ENCODE data around the gene CLIC3.

CLIC3 gene

DNA sequence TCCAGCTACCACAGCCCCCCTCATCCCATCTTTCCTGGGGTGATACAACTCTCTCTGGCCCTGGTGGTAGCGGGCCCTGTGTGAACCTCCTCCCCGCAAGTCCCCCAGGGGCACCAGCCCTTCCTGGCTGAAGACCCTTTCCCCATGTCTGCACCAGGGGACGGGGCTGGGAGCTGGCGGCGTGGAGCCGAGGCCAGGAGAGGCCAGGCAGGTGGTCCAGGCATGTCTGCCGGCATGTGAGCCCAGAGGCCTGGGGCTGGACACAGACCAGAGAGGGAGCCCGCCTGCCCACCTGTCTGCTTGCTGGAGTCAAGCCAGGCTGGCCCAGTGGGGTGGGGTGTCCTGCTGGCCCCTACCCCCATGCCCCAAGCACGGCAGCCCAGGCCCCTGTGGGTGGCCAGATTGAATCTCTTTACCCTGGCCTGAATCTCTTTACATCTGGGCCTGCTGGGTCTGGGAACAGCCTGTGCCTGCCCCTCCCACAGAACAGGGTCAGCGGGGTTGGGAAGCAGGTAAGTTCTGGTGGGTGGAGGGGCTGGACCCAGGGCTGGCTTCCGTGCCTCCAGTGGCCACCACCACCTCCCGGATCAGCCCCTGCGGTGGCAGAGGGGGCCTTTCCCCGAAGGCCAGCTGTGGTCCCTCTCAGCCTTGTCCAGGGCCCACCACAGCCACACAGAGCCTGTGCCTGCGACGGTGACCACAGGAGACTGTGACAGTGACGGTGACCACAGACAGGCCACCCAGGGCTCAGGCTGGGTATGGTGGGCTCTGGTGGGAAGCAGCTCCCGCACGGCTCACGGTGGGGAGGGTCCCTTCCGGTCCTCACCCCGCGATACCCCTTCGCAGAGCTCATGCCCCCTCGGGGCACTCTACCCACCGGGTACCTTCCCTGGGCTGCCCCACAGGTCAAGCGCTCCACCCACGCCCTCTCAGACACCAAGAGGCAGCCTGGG is 37.2 kb downstream of the CLIC3 start:
- DNase-seq (ENCODE audit: low read depth): no peak
- Histone ChIP-seq H3K27me3 (replicated peaks; ENCODE audit: control insufficient read depth, insufficient read depth, low read length) (peaks cover 17% of the 10 kb centered on the region), H3K9me3 (ENCODE audit: control insufficient read depth, low read length) (no peaks in the 10 kb centered on the region), H3K4me1 (ENCODE audit: control insufficient read depth, insufficient read depth, low read length) (peaks cover 6% of the 10 kb centered on the region), H3K36me3 (ENCODE audit: control insufficient read depth, insufficient read depth, low read length, severe bottlenecking) (no peaks in the 10 kb centered on the region), H3K4me3 (ENCODE audit: low read length) (no peak overlapping the region), H3K9ac (ENCODE audit: low read length) (no peak overlapping the region)

GRCh38 chr9:136958473-136958872 is 37.9 kb downstream of the CLIC3 start:
- no peak for DNase-seq (ENCODE audit: low read depth)
- Histone ChIP-seq H3K9ac (ENCODE audit: low read length) (no peak overlapping the region), H3K9me3 (ENCODE audit: control insufficient read depth, low read length) (no peaks in the 10 kb centered on the region), H3K4me3 (ENCODE audit: low read length) (no peak overlapping the region), H3K4me1 (ENCODE audit: control insufficient read depth, insufficient read depth, low read length) (peaks cover 6% of the 10 kb centered on the region), H3K27me3 (replicated peaks; ENCODE audit: control insufficient read depth, insufficient read depth, low read length) (peaks cover 17% of the 10 kb centered on the region), H3K36me3 (ENCODE audit: control insufficient read depth, insufficient read depth, low read length, severe bottlenecking) (no peaks in the 10 kb centered on the region)

DNA sequence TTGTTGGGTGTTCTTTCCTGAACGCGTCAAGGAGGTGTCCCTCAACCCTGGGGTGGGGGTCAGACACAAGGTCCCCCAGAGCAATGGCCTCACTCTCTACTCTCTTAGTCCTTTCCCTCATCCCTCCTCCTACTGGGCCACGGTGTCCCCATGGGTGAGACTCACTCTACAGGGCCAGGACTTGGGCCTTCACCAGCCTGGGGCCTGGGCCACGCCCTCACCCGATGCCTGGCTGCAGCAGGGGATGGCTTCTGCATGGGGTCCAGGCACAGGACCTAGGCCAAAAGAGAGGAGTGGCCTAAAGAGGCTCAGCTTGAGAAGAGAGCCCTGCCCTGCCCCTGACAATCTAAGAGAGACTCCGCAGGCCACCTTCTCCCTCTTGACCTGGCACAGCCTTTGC is 38.5 kb downstream of the CLIC3 start:
- DNase-seq (ENCODE audit: low read depth): no peak
- peaks cover 17% of the 10 kb centered on the region for H3K27me3 ChIP-seq (replicated peaks; ENCODE audit: control insufficient read depth, insufficient read depth, low read length)
- no peak overlapping the region for H3K4me3 ChIP-seq (ENCODE audit: low read length)
- H3K9ac ChIP-seq (ENCODE audit: low read length): no peak overlapping the region
- no peaks in the 10 kb centered on the region for H3K9me3 ChIP-seq (ENCODE audit: control insufficient read depth, low read length)
- H3K36me3 ChIP-seq (ENCODE audit: control insufficient read depth, insufficient read depth, low read length, severe bottlenecking): no peaks in the 10 kb centered on the region
- peaks cover 6% of the 10 kb centered on the region for H3K4me1 ChIP-seq (ENCODE audit: control insufficient read depth, insufficient read depth, low read length)

DNA sequence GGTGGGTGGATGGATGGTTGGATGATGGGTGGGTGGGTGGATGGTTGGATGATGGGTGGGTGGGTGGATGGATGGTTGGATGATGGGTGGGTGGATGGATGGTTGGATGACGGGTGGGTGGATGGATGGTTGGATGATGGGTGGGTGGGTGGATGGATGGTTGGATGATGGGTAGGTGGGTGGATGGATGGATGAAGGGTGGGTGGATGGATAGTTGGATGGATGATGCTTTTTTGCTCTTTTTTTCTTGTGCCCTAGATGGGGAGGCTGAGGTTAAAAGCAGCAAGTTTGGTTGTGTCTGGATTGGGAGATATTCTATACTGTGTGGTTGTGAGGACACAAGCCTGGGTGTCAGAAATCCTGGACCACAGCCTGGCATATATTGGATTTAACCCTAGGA is 38.9 kb downstream of the CLIC3 start:
- no peak overlapping the region for H3K4me3 ChIP-seq (ENCODE audit: low read length)
- peaks cover 17% of the 10 kb centered on the region for H3K27me3 ChIP-seq (replicated peaks; ENCODE audit: control insufficient read depth, insufficient read depth, low read length)
- no peak overlapping the region for H3K9ac ChIP-seq (ENCODE audit: low read length)
- no peaks in the 10 kb centered on the region for H3K36me3 ChIP-seq (ENCODE audit: control insufficient read depth, insufficient read depth, low read length, severe bottlenecking)
- H3K9me3 ChIP-seq (ENCODE audit: control insufficient read depth, low read length): no peaks in the 10 kb centered on the region
- no peak for DNase-seq (ENCODE audit: low read depth)
- H3K4me1 ChIP-seq (ENCODE audit: control insufficient read depth, insufficient read depth, low read length): peaks cover 6% of the 10 kb centered on the region

- H3K36me3 ChIP-seq (ENCODE audit: control insufficient read depth, insufficient read depth, low read length, severe bottlenecking): no peaks in the 10 kb centered on the region
Measured at GRCh38 chr9:136956604-136957003, 39.8 kb downstream of the CLIC3 start.

GRCh38 chr9:136955943-136956335 is 40.4 kb downstream of the CLIC3 start:
- no peaks in the 10 kb centered on the region for H3K36me3 ChIP-seq (ENCODE audit: control insufficient read depth, insufficient read depth, low read length, severe bottlenecking)
- no peak for DNase-seq (ENCODE audit: low read depth)
- H3K4me3 ChIP-seq (ENCODE audit: low read length): no peak overlapping the region
- H3K4me1 ChIP-seq (ENCODE audit: control insufficient read depth, insufficient read depth, low read length): no peaks in the 10 kb centered on the region
- no peak overlapping the region for H3K9ac ChIP-seq (ENCODE audit: low read length)
- H3K9me3 ChIP-seq (ENCODE audit: control insufficient read depth, low read length): no peaks in the 10 kb centered on the region
- peaks cover 17% of the 10 kb centered on the region for H3K27me3 ChIP-seq (replicated peaks; ENCODE audit: control insufficient read depth, insufficient read depth, low read length)

More at GRCh38 chr9:136956604-136957003, 39.8 kb downstream of the CLIC3 start:
- H3K9ac ChIP-seq (ENCODE audit: low read length): no peak overlapping the region
- peaks cover 5% of the 10 kb centered on the region for H3K4me1 ChIP-seq (ENCODE audit: control insufficient read depth, insufficient read depth, low read length)
- H3K4me3 ChIP-seq (ENCODE audit: low read length): no peak overlapping the region
- H3K27me3 ChIP-seq (replicated peaks; ENCODE audit: control insufficient read depth, insufficient read depth, low read length): peaks cover 17% of the 10 kb centered on the region
- DNase-seq (ENCODE audit: low read depth): no peak
- no peaks in the 10 kb centered on the region for H3K9me3 ChIP-seq (ENCODE audit: control insufficient read depth, low read length)

DNA sequence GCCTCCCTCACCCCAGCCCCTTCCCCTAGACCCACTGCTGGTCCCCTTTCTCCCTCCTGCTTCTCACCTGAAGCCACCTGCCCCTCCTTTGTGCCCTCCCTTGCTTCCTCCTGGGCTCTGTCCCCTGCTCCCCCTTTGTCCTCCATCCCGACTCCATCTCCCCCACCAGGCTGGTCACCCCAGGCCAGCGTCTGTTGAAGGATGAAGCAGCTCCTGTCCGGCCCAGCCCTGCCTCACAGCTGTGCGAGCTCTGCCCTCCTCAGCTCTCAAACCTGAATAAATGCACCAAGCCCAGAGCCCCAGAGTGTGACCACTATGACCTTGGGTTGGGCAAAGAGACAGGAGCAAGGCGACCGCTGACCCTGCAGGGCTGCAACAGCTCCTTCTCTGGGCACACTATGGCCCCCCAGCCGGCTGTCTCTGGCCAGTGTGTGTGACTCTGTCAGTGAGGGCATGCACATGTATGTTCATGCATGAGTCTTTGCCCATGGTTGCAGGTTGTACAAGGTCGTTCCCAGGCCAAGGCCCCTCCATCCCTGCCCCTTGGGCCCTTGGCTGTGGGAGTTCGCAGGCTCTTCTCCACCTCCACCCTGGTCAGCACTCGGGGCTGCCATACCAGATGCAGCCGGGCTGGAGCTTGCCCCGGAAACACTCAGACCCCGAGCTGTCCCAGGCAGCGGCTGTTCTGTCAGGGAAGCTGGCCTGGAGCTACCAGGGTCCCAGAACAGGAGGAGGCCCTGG is 41.0 kb downstream of the CLIC3 start:
- Histone ChIP-seq H3K4me3 (ENCODE audit: low read length) (no peak overlapping the region), H3K9ac (ENCODE audit: low read length) (no peak overlapping the region), H3K36me3 (ENCODE audit: control insufficient read depth, insufficient read depth, low read length, severe bottlenecking) (no peaks in the 10 kb centered on the region), H3K27me3 (replicated peaks; ENCODE audit: control insufficient read depth, insufficient read depth, low read length) (peaks cover 17% of the 10 kb centered on the region), H3K4me1 (ENCODE audit: control insufficient read depth, insufficient read depth, low read length) (peaks cover 1% of the 10 kb centered on the region), H3K9me3 (ENCODE audit: control insufficient read depth, low read length) (no peaks in the 10 kb centered on the region)
- DNase-seq (ENCODE audit: low read depth): no peak

DNA sequence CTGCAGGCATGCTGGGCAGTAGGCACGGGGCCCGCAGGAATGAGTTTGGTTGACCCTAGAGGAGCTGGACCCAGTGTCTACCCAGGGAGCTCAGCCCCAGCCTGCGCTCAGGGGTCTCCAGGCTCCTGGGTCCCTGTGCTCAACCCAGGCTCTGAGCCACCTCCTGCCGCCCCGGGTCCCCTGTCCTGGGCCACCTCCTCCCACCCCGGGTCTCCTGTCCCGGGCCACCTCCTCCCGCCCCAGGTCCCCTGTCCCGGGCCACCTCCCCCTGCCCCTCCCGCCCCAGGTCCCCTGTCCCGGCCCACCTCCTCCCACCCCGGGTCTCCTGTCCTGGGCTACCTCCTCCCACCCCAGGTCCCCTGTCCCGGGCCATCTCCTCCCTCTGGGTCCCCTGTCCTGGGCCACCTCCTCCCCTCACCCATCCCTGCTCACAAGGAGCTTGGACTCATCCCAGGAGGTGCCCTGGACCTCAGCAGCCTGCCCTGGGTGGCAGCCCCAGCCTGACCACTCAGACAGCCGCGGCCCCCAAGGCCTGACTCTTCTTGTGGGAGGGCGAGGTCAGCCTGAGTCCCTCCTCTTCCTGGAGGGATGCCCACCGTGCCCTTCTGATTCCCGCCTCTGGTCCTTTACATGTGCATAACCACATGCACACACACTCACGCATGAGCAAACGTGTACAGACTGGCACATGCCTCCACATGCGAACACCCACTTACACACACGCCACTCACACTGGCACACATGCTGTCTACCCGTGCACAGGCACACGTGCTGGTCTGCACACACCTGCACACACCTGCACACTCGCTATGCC is 41.9 kb downstream of the CLIC3 start:
- Histone ChIP-seq H3K36me3 (ENCODE audit: control insufficient read depth, insufficient read depth, low read length, severe bottlenecking) (no peaks in the 10 kb centered on the region), H3K4me3 (ENCODE audit: low read length) (no peak overlapping the region), H3K9me3 (ENCODE audit: control insufficient read depth, low read length) (no peaks in the 10 kb centered on the region), H3K9ac (ENCODE audit: low read length) (no peak overlapping the region), H3K4me1 (ENCODE audit: control insufficient read depth, insufficient read depth, low read length) (peaks cover 5% of the 10 kb centered on the region), H3K27me3 (replicated peaks; ENCODE audit: control insufficient read depth, insufficient read depth, low read length) (peaks cover 17% of the 10 kb centered on the region)
- no peak for DNase-seq (ENCODE audit: low read depth)

- DNase-seq (ENCODE audit: low read depth): no peak
- peaks cover 5% of the 10 kb centered on the region for H3K4me1 ChIP-seq (ENCODE audit: control insufficient read depth, insufficient read depth, low read length)
- H3K36me3 ChIP-seq (ENCODE audit: control insufficient read depth, insufficient read depth, low read length, severe bottlenecking): no peaks in the 10 kb centered on the region
- no peaks in the 10 kb centered on the region for H3K9me3 ChIP-seq (ENCODE audit: control insufficient read depth, low read length)
- peaks cover 17% of the 10 kb centered on the region for H3K27me3 ChIP-seq (replicated peaks; ENCODE audit: control insufficient read depth, insufficient read depth, low read length)
- no peak overlapping the region for H3K9ac ChIP-seq (ENCODE audit: low read length)
- H3K4me3 ChIP-seq (ENCODE audit: low read length): no peak overlapping the region
Measured at GRCh38 chr9:136953771-136954269, 42.5 kb downstream of the CLIC3 start.

GRCh38 chr9:136952876-136953770 is 43.2 kb downstream of the CLIC3 start:
- no peak for DNase-seq (ENCODE audit: low read depth)
- Histone ChIP-seq H3K9ac (ENCODE audit: low read length) (no peak overlapping the region), H3K27me3 (replicated peaks; ENCODE audit: control insufficient read depth, insufficient read depth, low read length) (peaks cover 17% of the 10 kb centered on the region), H3K4me1 (ENCODE audit: control insufficient read depth, insufficient read depth, low read length) (peaks cover 5% of the 10 kb centered on the region), H3K36me3 (ENCODE audit: control insufficient read depth, insufficient read depth, low read length, severe bottlenecking) (no peaks in the 10 kb centered on the region), H3K9me3 (ENCODE audit: control insufficient read depth, low read length) (no peaks in the 10 kb centered on the region), H3K4me3 (ENCODE audit: low read length) (no peak overlapping the region)
